GM19328 (cell line): Measurements from ENCODE around the gene FREM3.
"Not testable (repeated sequence)": the region's sequence is repeated elsewhere in the genome, so short reads cannot be mapped to it uniquely, and the experiment has no call there.

Source experiments
- ATAC-seq: cut with Tn5 transposase; IDR thresholded peaks from one replicate; pipeline ENCODE4 v1.9.1; 2021; ENCODE audit warnings: mild to moderate bottlenecking, moderate library complexity; ENCODE audit not compliant: unreplicated experiment

FREM3 gene

GRCh38 chr4:143586080-143586479 lies 114.4 kb downstream of the FREM3 start:
- ATAC-seq, result no peak

- no peak for ATAC-seq
Observed at GRCh38 chr4:143585548-143585947, 114.9 kb downstream of the FREM3 start.

GRCh38 chr4:143581331-143581946 lies 119.0 kb downstream of the FREM3 start:
- ATAC-seq, result no peak

- no peak for ATAC-seq
Observed at GRCh38 chr4:143575331-143575730, 125.1 kb downstream of the FREM3 start.

- no peak for ATAC-seq
Observed at GRCh38 chr4:143564472-143564871, 136.0 kb downstream of the FREM3 start.

- peak; percentile 13 for ATAC-seq
Observed at GRCh38 chr4:143559757-143560147, 140.7 kb downstream of the FREM3 start.

- peak; percentile 80 for ATAC-seq
Observed at GRCh38 chr4:143558823-143559756, 141.4 kb downstream of the FREM3 start.

- ATAC-seq, result no peak
Observed at GRCh38 chr4:143558286-143558685, 142.2 kb downstream of the FREM3 start.

GRCh38 chr4:143555676-143556075 lies 144.8 kb downstream of the FREM3 start:
- no peak for ATAC-seq

GRCh38 chr4:143554728-143555597 lies 145.5 kb downstream of the FREM3 start:
- ATAC-seq, result peak; percentile 47

- no peak for ATAC-seq
Observed at GRCh38 chr4:143549928-143550327, 150.5 kb downstream of the FREM3 start.

- no peak for ATAC-seq
Observed at GRCh38 chr4:143539670-143540023, 160.8 kb downstream of the FREM3 start.

- ATAC-seq, result no peak
Observed at GRCh38 chr4:143538979-143539669, 161.4 kb downstream of the FREM3 start.

- no peak for ATAC-seq
Observed at GRCh38 chr4:143531788-143532491, 168.5 kb downstream of the FREM3 start.

GRCh38 chr4:143531380-143531779 lies 169.1 kb downstream of the FREM3 start:
- no peak for ATAC-seq

GRCh38 chr4:143528046-143528445 lies 172.4 kb downstream of the FREM3 start:
- ATAC-seq, result not testable (repeated sequence)
